Measurements from ENCODE around the gene TMEM121B. TPM values are rescaled to one million over a fixed set of nuclear protein-coding genes. Genes with fewer than 3 reads are reported as not detected.

TMEM121B gene
- total RNA-seq, 2 experiments from 2014 or later: 0.19 to 0.22 TPM

- Mint-ChIP-seq H3K9me3 (no peaks in the 10 kb centered on the region), H3K27ac (no peak overlapping the region), H3K4me3 (no peak overlapping the region), H3K27me3 (ENCODE audit: low read depth) (no peaks in the 10 kb centered on the region), H3K36me3 (ENCODE audit: low read depth) (peaks cover 15% of the 10 kb centered on the region), H3K4me1 (ENCODE audit: low read depth) (peaks cover 1% of the 10 kb centered on the region)
- intact Hi-C loops (cut with micrococcal nuclease): no loop called here
- CTCF ChIA-PET: no interaction called here
- no peak for DNase-seq
Observed at GRCh38 chr22:17135153-17135760, 14.1 kb upstream of the TMEM121B start.

- no peak overlapping the region for H3K27ac Mint-ChIP-seq
- intact Hi-C loops (cut with micrococcal nuclease): no loop called here
- CTCF ChIA-PET: interaction anchor here (0.7 to 1.2 kb wide), 2 partner anchors 38 to 483 kb away, joined by 3 to 4 read pairs; no protein-coding TSS in a partner anchor
- peaks cover 3% of the 10 kb centered on the region for H3K4me1 Mint-ChIP-seq (ENCODE audit: low read depth)
- no peak overlapping the region for H3K4me3 Mint-ChIP-seq
- no peaks in the 10 kb centered on the region for H3K27me3 Mint-ChIP-seq (ENCODE audit: low read depth)
- H3K9me3 Mint-ChIP-seq: no peaks in the 10 kb centered on the region
- peaks cover 8% of the 10 kb centered on the region for H3K36me3 Mint-ChIP-seq (ENCODE audit: low read depth)
- DNase-seq: no peak
Observed at GRCh38 chr22:17133137-17133536, 12.0 kb upstream of the TMEM121B start.

DNA sequence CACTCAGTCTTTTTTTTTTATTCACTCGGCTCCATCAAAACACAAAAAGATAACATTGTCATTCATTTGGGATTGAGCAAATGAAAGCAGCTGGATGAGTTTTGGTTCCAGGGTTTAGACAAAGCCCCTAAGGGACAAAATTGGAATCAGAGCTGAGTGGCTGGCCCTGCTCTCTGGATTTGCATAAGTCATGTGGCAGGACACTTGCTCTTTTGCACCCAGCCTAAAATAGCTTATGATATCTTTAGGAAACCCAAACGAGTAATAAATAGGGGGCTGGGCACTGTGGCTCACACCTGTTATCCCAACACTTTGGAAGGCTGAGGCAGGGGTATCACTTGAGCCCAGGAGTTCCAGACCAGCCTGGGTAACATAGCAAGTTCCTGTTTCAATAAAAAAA lies 11.0 kb upstream of the TMEM121B start:
- no peak for DNase-seq
- intact Hi-C loops (cut with micrococcal nuclease): no loop called here
- H3K4me1 Mint-ChIP-seq (ENCODE audit: low read depth): peaks cover 3% of the 10 kb centered on the region
- H3K36me3 Mint-ChIP-seq (ENCODE audit: low read depth): peaks cover 7% of the 10 kb centered on the region
- no peaks in the 10 kb centered on the region for H3K9me3 Mint-ChIP-seq
- H3K27me3 Mint-ChIP-seq (ENCODE audit: low read depth): no peaks in the 10 kb centered on the region
- CTCF ChIA-PET: interaction anchor here (1.1 kb wide), 1 partner anchor 12 kb away, joined by 3 read pairs; no protein-coding TSS in a partner anchor
- no peak overlapping the region for H3K4me3 Mint-ChIP-seq
- H3K27ac Mint-ChIP-seq: no peak overlapping the region

DNA sequence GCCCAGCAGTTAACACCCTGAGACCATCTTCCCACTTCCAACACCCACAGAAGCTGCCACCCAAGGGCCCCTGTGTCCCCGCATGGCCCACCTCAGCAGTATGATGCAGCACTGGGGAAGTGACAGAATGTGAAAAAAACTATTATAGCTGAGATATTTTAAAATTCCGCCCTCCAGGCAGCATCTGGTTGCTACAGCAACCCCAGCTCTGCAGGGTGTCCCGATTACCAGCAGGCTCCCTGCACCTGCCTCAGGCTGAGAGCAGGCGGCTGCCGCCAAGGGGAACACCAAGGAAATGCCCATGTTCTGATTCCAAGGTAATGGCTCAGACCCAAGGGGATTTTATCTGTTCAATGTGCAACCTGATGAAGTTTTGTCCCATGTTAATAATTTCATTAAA lies 10.5 kb upstream of the TMEM121B start:
- CTCF ChIA-PET: interaction anchor here (1.1 kb wide), 1 partner anchor 12 kb away, joined by 3 read pairs; no protein-coding TSS in a partner anchor
- Mint-ChIP-seq H3K9me3 (no peaks in the 10 kb centered on the region), H3K4me3 (no peak overlapping the region), H3K36me3 (ENCODE audit: low read depth) (peaks cover 7% of the 10 kb centered on the region), H3K27ac (no peak overlapping the region), H3K27me3 (ENCODE audit: low read depth) (no peaks in the 10 kb centered on the region), H3K4me1 (ENCODE audit: low read depth) (peaks cover 3% of the 10 kb centered on the region)
- DNase-seq: no peak
- intact Hi-C loops (cut with micrococcal nuclease): no loop called here

DNA sequence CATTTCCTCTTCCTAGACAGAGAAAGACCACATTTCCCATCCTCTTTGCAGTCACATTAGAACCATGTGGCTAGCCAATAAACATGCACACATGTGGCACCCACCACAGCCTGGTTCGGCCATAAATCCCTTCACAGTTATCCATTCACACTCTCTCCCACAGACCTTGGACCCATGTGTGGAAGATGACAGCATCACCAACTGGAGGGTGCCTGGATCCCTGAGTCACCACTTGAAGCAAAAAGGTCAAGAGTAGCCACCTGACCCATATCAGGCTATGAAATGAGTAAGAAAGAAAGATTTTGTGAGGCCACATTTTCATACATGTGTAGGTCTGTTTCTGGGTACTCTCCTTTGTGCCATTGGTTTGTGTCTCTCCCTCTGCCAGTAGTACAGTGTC lies 9.0 kb upstream of the TMEM121B start:
- CTCF ChIA-PET: no interaction called here
- H3K4me1 Mint-ChIP-seq (ENCODE audit: low read depth): peaks cover 3% of the 10 kb centered on the region

DNA sequence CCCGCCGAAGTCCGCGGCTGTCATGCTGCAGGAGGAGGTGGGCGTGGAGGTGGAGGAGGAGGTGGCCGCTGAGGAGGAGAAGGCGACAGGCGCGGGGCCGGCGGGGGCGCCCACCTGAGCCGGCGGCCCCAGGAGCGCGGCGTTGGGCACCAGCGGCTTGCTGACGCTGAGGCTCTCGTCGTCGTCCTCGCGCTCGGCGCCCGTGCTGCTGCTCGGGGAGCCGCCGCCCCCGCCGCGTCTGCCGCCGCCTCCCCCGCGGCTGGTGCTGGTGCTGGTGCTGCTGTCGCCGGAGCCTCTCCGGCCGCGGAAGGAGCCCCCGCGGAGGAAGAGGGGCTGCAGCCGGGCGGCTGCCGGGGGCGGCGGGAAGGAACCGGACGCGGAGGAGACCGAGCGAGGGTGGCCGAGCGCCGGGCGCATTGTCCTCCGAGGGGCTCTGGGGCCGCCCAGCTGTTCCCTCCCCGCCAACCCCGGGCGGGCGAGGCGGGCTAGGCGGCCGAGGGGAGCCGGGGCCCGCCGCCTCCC lies 388 bp downstream of the TMEM121B start:
- Mint-ChIP-seq H3K4me1 (ENCODE audit: low read depth) (peaks cover 45% of the 10 kb centered on the region), H3K27me3 (ENCODE audit: low read depth) (peaks cover 11% of the 10 kb centered on the region), H3K27ac (no peak overlapping the region), H3K4me3 (no peak overlapping the region), H3K36me3 (ENCODE audit: low read depth) (no peaks in the 10 kb centered on the region), H3K9me3 (no peaks in the 10 kb centered on the region)
- intact Hi-C loops (cut with micrococcal nuclease): loop anchor here (2.0 kb wide), 1 partner anchor 38 kb away; the partner anchor contains the start of gene HDHD5
- CTCF ChIA-PET: no interaction called here
- no peak for DNase-seq

More for the DNA sequence above, 9.0 kb upstream of the TMEM121B start:
- intact Hi-C loops (cut with micrococcal nuclease): no loop called here
- Mint-ChIP-seq H3K27me3 (ENCODE audit: low read depth) (no peaks in the 10 kb centered on the region), H3K9me3 (no peaks in the 10 kb centered on the region), H3K36me3 (ENCODE audit: low read depth) (peaks cover 6% of the 10 kb centered on the region), H3K4me3 (no peak overlapping the region), H3K27ac (no peak overlapping the region)
- no peak for DNase-seq

- peaks cover 11% of the 10 kb centered on the region for H3K27me3 Mint-ChIP-seq (ENCODE audit: low read depth)
- CTCF ChIA-PET: interaction anchor here (0.9 to 1.1 kb wide), 2 partner anchors 11 to 12 kb away, joined by 3 read pairs; no protein-coding TSS in a partner anchor
- H3K4me1 Mint-ChIP-seq (ENCODE audit: low read depth): peaks cover 50% of the 10 kb centered on the region
- intact Hi-C loops (cut with micrococcal nuclease): loop anchor here (2.0 kb wide), 1 partner anchor 39 kb away; the partner anchor contains the start of gene HDHD5
- H3K27ac Mint-ChIP-seq: no peak overlapping the region
- H3K36me3 Mint-ChIP-seq (ENCODE audit: low read depth): no peaks in the 10 kb centered on the region
- no peaks in the 10 kb centered on the region for H3K9me3 Mint-ChIP-seq
- peak; percentile 62 for DNase-seq
- H3K4me3 Mint-ChIP-seq: no peak overlapping the region
Observed at GRCh38 chr22:17120281-17120680, 879 bp downstream of the TMEM121B start.

GRCh38 chr22:17119481-17120202 lies 1.5 kb downstream of the TMEM121B start:
- H3K4me1 Mint-ChIP-seq (ENCODE audit: low read depth): peaks cover 56% of the 10 kb centered on the region
- no peaks in the 10 kb centered on the region for H3K36me3 Mint-ChIP-seq (ENCODE audit: low read depth)
- no peaks in the 10 kb centered on the region for H3K9me3 Mint-ChIP-seq
- H3K4me3 Mint-ChIP-seq: peak overlapping the region; percentile 41
- intact Hi-C loops (cut with micrococcal nuclease): loop anchor here (2.0 to 5.0 kb wide), 2 partner anchors 39 to 98 kb away; partner anchors contain the start of genes ADA2 and HDHD5
- H3K27ac Mint-ChIP-seq: no peak overlapping the region
- peaks cover 11% of the 10 kb centered on the region for H3K27me3 Mint-ChIP-seq (ENCODE audit: low read depth)
- no peak for DNase-seq
- CTCF ChIA-PET: interaction anchor here (0.9 to 1.5 kb wide), 3 partner anchors 12 to 52 kb away, joined by 3 to 5 read pairs (median 3); no protein-coding TSS in a partner anchor

- H3K36me3 Mint-ChIP-seq (ENCODE audit: low read depth): no peaks in the 10 kb centered on the region
- peaks cover 62% of the 10 kb centered on the region for H3K4me1 Mint-ChIP-seq (ENCODE audit: low read depth)
- H3K27me3 Mint-ChIP-seq (ENCODE audit: low read depth): peaks cover 11% of the 10 kb centered on the region
- peak overlapping the region; percentile 83 for H3K27ac Mint-ChIP-seq
- intact Hi-C loops (cut with micrococcal nuclease): loop anchor here (5.0 kb wide), 1 partner anchor 99 kb away; the partner anchor contains the start of gene ADA2
- no peaks in the 10 kb centered on the region for H3K9me3 Mint-ChIP-seq
- H3K4me3 Mint-ChIP-seq: no peak overlapping the region
- DNase-seq: no peak
- CTCF ChIA-PET: interaction anchor here (1.0 to 1.5 kb wide), 2 partner anchors 39 to 53 kb away, joined by 4 to 5 read pairs; no protein-coding TSS in a partner anchor
Observed at GRCh38 chr22:17118342-17118741, 2.8 kb downstream of the TMEM121B start.

DNA sequence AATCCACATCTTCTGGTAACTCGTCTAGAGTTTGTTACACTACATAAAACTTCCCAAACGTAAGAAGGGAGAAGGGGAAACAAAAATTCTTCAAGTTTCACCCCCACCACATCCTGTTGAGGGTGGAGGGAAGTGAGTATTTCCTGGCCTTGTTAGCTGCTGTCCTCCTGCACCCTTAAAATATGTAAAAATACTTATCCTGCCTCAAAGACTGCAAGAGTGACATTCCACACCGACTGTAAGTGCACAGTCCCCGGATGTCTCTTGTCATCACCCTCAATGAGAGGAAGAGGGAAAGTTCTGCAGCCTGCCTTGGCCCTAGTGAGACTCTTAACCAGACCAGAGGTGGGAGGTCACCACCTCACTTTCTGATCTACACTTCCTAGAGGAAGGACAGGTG lies 3.3 kb downstream of the TMEM121B start:
- Mint-ChIP-seq H3K27ac (peak overlapping the region; percentile 83), H3K36me3 (ENCODE audit: low read depth) (no peaks in the 10 kb centered on the region), H3K4me3 (no peak overlapping the region), H3K4me1 (ENCODE audit: low read depth) (peaks cover 62% of the 10 kb centered on the region), H3K27me3 (ENCODE audit: low read depth) (peaks cover 11% of the 10 kb centered on the region), H3K9me3 (no peaks in the 10 kb centered on the region)
- DNase-seq: peak; percentile 56
- CTCF ChIA-PET: interaction anchor here (0.7 to 1.0 kb wide), 2 partner anchors 19 to 40 kb away, joined by 3 to 4 read pairs; no protein-coding TSS in a partner anchor
- intact Hi-C loops (cut with micrococcal nuclease): loop anchor here (1.0 to 5.0 kb wide), 3 partner anchors 20 to 99 kb away; partner anchors contain the start of gene ADA2

GRCh38 chr22:17117400-17117799 lies 3.8 kb downstream of the TMEM121B start:
- DNase-seq: no peak
- Mint-ChIP-seq H3K27ac (peak overlapping the region; percentile 83), H3K4me1 (ENCODE audit: low read depth) (peaks cover 64% of the 10 kb centered on the region)

More at GRCh38 chr22:17117400-17117799, 3.8 kb downstream of the TMEM121B start:
- no peaks in the 10 kb centered on the region for H3K9me3 Mint-ChIP-seq
- no peaks in the 10 kb centered on the region for H3K36me3 Mint-ChIP-seq (ENCODE audit: low read depth)
- peaks cover 11% of the 10 kb centered on the region for H3K27me3 Mint-ChIP-seq (ENCODE audit: low read depth)
- H3K4me3 Mint-ChIP-seq: peak overlapping the region; percentile 18
- CTCF ChIA-PET: interaction anchor here (0.7 to 1.2 kb wide), 2 partner anchors 19 to 22 kb away, joined by 3 to 4 read pairs; no protein-coding TSS in a partner anchor
- intact Hi-C loops (cut with micrococcal nuclease): loop anchor here (1.0 to 5.0 kb wide), 3 partner anchors 19 to 100 kb away; partner anchors contain the start of gene ADA2
